ENCODE results near the gene CNTFR.

CNTFR gene

GRCh38 chr9:34514401-34514800 is 75.1 kb downstream of the CNTFR start:
- Histone ChIP-seq H3K9me3 (ENCODE audit: control insufficient read depth, low read length) (no peaks in the 10 kb centered on the region), H3K4me3 (ENCODE audit: low read depth, low read length) (no peak overlapping the region), H3K27ac (no peak overlapping the region), H3K4me2 (ENCODE audit: low read length) (no peak overlapping the region), H3K9ac (no peak overlapping the region), H3K4me1 (no peaks in the 10 kb centered on the region), H2AFZ (no peak overlapping the region), H3K27me3 (ENCODE audit: control insufficient read depth, insufficient read depth, low read length) (no peaks in the 10 kb centered on the region), H3K36me3 (ENCODE audit: control insufficient read depth, insufficient read depth, low read length) (no peaks in the 10 kb centered on the region), H3K79me2 (no peaks in the 10 kb centered on the region)
- TF ChIP-seq CTCF (IDR thresholded peaks at IDR 0.05): no peak

GRCh38 chr9:34513567-34514214 is 75.8 kb downstream of the CNTFR start:
- Histone ChIP-seq H3K79me2 (no peaks in the 10 kb centered on the region), H3K4me3 (ENCODE audit: low read depth, low read length) (no peak overlapping the region), H3K4me1 (no peaks in the 10 kb centered on the region), H2AFZ (no peak overlapping the region), H3K27me3 (ENCODE audit: control insufficient read depth, insufficient read depth, low read length) (no peaks in the 10 kb centered on the region), H3K4me2 (ENCODE audit: low read length) (no peak overlapping the region), H3K9ac (no peak overlapping the region), H3K36me3 (ENCODE audit: control insufficient read depth, insufficient read depth, low read length) (no peaks in the 10 kb centered on the region), H3K9me3 (ENCODE audit: control insufficient read depth, low read length) (no peaks in the 10 kb centered on the region), H3K27ac (no peak overlapping the region)
- TF ChIP-seq CTCF (IDR thresholded peaks at IDR 0.05): no peak

- Histone ChIP-seq H3K9me3 (ENCODE audit: control insufficient read depth, low read length) (no peaks in the 10 kb centered on the region), H3K36me3 (ENCODE audit: control insufficient read depth, insufficient read depth, low read length) (no peaks in the 10 kb centered on the region), H2AFZ (no peak overlapping the region), H3K9ac (no peak overlapping the region), H3K27ac (no peak overlapping the region), H3K4me3 (ENCODE audit: low read depth, low read length) (no peak overlapping the region), H3K27me3 (ENCODE audit: control insufficient read depth, insufficient read depth, low read length) (no peaks in the 10 kb centered on the region), H3K4me2 (ENCODE audit: low read length) (no peak overlapping the region), H3K4me1 (no peaks in the 10 kb centered on the region), H3K79me2 (no peaks in the 10 kb centered on the region)
- TF ChIP-seq CTCF (IDR thresholded peaks at IDR 0.05): no peak
Observed at GRCh38 chr9:34512131-34513078, 77.1 kb downstream of the CNTFR start.

- Histone ChIP-seq H3K9me3 (ENCODE audit: control insufficient read depth, low read length) (no peaks in the 10 kb centered on the region), H3K27ac (no peak overlapping the region), H3K4me1 (no peaks in the 10 kb centered on the region), H2AFZ (no peak overlapping the region), H3K4me3 (ENCODE audit: low read depth, low read length) (no peak overlapping the region), H3K27me3 (ENCODE audit: control insufficient read depth, insufficient read depth, low read length) (no peaks in the 10 kb centered on the region), H3K4me2 (ENCODE audit: low read length) (no peak overlapping the region), H3K36me3 (ENCODE audit: control insufficient read depth, insufficient read depth, low read length) (no peaks in the 10 kb centered on the region), H3K79me2 (no peaks in the 10 kb centered on the region), H3K9ac (no peak overlapping the region)
- TF ChIP-seq CTCF (IDR thresholded peaks at IDR 0.05): no peak
Observed at GRCh38 chr9:34510497-34511468, 78.7 kb downstream of the CNTFR start.

Data from parathyroid adenoma (tissue), 2 donors.